DND-41 (cell line): Measurements from ENCODE around the gene BRPF3.

Experiments used
- ATAC-seq: fragments of 200-7000 bp; cut with Tn5 transposase; 3 replicates; pipeline ENCODE4 v1.9.1; 2021; ENCODE audit warnings: low read depth; ENCODE audit not compliant: insufficient read depth
- DNase-seq: peaks from one replicate; pipeline ENCODE4 v3.0.0-alpha.2; 2020
- H2AFZ ChIP-seq: 2 replicates; pipeline ENCODE4 v1.6.0; 2012; ENCODE audit warnings: low read depth, low read length
- H3K27ac ChIP-seq: 2 replicates; pipeline ENCODE4 v1.5.1; 2012; ENCODE audit warnings: low read length, inconsistent platforms
- H3K27me3 ChIP-seq: fragments of 200-600 bp; sonication (generic); 2 replicates; pipeline ENCODE4 v1.6.0; 2012; ENCODE audit warnings: low read length, mild to moderate bottlenecking, inconsistent platforms; ENCODE audit not compliant: insufficient read depth, poor library complexity
- H3K36me3 ChIP-seq: 2 replicates; pipeline ENCODE4 v1.5.1; 2012; ENCODE audit warnings: low read length, inconsistent platforms; ENCODE audit not compliant: insufficient read depth
- H3K4me1 ChIP-seq: 2 replicates; pipeline ENCODE4 v1.5.1; 2012; ENCODE audit warnings: mild to moderate bottlenecking, low read length; ENCODE audit not compliant: insufficient read depth
- H3K4me2 ChIP-seq: 2 replicates; pipeline ENCODE4 v1.6.0; 2012; ENCODE audit warnings: mild to moderate bottlenecking, moderate library complexity, low read length, inconsistent platforms; ENCODE audit not compliant: insufficient read depth
- H3K4me3 ChIP-seq, 2 experiments: fragments of 200-600 bp in 1 of 2; shearing (Covaris generic) in 1 of 2; 2 replicates each; pipeline ENCODE4 v1.5.1; 2012 to 2016; ENCODE audit warnings: inconsistent platforms in 2 of 2, low read length in 2 of 2, mild to moderate bottlenecking in 2 of 2, low read depth in 1 of 2, moderate library complexity in 1 of 2
- H3K79me2 ChIP-seq: 2 replicates; pipeline ENCODE4 v1.6.0; 2012; ENCODE audit warnings: low read length, inconsistent platforms; ENCODE audit not compliant: insufficient read depth
- H3K9ac ChIP-seq: 2 replicates; pipeline ENCODE4 v1.6.0; 2012; ENCODE audit warnings: low read depth, mild to moderate bottlenecking, inconsistent platforms, low read length, moderate library complexity
- H3K9me3 ChIP-seq: 2 replicates; pipeline ENCODE4 v1.5.1; 2012; ENCODE audit warnings: low read length, moderate library complexity, mild to moderate bottlenecking, inconsistent platforms; ENCODE audit not compliant: insufficient read depth, severe bottlenecking
- H4K20me1 ChIP-seq: 2 replicates; pipeline ENCODE4 v1.6.0; 2012; ENCODE audit warnings: low read length; ENCODE audit not compliant: insufficient read depth
- EZH2 ChIP-seq: IDR thresholded peaks from 3 replicates; pipeline ENCODE4 v1.6.1; 2012; ENCODE audit warnings: borderline replicate concordance, low read depth, mild to moderate bottlenecking, moderate library complexity, low read length, inconsistent platforms; ENCODE audit not compliant: severe bottlenecking
- TF ChIP-seq, protein P1 (sequence below): IDR thresholded peaks from 2 replicates; pipeline ENCODE4 v1.5.1; 2012; ENCODE audit warnings: borderline replicate concordance, low read length, moderate library complexity, mild to moderate bottlenecking; ENCODE audit not compliant: poor library complexity, severe bottlenecking; ENCODE audit errors: extremely low read depth

The BRPF3 gene

DNA sequence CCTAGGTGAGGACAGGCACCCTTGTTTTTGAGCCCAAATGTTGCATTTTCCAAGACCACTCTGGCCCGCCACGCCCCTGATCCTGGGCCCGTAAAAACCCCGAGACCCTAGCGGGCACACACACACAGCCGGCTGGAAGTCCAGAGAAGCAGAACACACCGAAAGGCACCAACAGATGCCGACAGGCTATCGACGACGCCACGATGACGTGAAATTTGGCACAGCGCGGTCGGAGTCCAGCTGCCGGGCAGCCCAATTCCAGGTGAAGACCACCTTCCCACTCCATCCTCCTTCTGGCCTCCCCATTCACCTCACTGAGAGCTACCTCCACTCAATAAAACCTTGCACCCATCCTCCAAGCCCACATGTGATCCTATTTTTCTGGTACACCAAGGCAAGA lies 39.3 kb downstream of the BRPF3 start:
- no peak for ATAC-seq

DNA sequence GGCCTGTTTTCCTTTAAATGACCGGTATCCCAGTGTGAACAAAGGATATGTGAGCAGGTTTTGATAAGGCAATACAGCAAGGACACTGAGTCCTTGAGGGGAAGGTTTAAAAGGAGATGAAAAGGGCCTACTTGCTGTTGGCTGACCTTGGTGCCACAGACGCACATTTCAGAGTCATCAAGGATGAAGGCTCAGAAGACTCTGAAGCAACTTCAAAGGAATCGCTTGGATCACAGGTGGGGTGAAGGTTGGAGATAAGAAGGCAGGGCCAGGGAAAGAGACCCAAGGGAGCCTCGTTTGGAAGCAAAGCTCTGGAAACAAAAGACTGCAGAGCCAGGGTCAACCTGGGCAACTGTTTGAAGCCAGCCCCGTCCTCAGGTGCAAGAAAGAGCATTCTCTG lies 43.2 kb downstream of the BRPF3 start:
- no peaks in the 10 kb centered on the region for H3K79me2 ChIP-seq
- no peaks in the 10 kb centered on the region for H3K27me3 ChIP-seq
- H2AFZ ChIP-seq = no peak overlapping the region
- ATAC-seq (no peak), DNase-seq (no peak)
- H3K27ac ChIP-seq = no peak overlapping the region
- no peak overlapping the region for H3K9ac ChIP-seq
- H3K4me3 ChIP-seq = no peak overlapping the region
- no peaks in the 10 kb centered on the region for H3K36me3 ChIP-seq
- H3K4me1 ChIP-seq = no peaks in the 10 kb centered on the region
- H3K9me3 ChIP-seq = no peaks in the 10 kb centered on the region
- TF ChIP-seq, protein P1, sequence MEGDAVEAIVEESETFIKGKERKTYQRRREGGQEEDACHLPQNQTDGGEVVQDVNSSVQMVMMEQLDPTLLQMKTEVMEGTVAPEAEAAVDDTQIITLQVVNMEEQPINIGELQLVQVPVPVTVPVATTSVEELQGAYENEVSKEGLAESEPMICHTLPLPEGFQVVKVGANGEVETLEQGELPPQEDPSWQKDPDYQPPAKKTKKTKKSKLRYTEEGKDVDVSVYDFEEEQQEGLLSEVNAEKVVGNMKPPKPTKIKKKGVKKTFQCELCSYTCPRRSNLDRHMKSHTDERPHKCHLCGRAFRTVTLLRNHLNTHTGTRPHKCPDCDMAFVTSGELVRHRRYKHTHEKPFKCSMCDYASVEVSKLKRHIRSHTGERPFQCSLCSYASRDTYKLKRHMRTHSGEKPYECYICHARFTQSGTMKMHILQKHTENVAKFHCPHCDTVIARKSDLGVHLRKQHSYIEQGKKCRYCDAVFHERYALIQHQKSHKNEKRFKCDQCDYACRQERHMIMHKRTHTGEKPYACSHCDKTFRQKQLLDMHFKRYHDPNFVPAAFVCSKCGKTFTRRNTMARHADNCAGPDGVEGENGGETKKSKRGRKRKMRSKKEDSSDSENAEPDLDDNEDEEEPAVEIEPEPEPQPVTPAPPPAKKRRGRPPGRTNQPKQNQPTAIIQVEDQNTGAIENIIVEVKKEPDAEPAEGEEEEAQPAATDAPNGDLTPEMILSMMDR = no peak
- TF ChIP-seq EZH2 = no peak
- H4K20me1 ChIP-seq = no peaks in the 10 kb centered on the region
- H3K4me2 ChIP-seq = no peak overlapping the region

More for the DNA sequence above, 39.3 kb downstream of the BRPF3 start:
- H4K20me1 ChIP-seq = peaks cover 4% of the 10 kb centered on the region; the same call in 1 of the 2 replicates
- no peak for TF ChIP-seq EZH2
- TF ChIP-seq, protein P1 = no peak
- H3K4me2 ChIP-seq = no peak overlapping the region
- no peaks in the 10 kb centered on the region for H3K9me3 ChIP-seq
- H2AFZ ChIP-seq = no peak overlapping the region
- DNase-seq = no peak
- H3K4me3 ChIP-seq = no peak overlapping the region
- no peaks in the 10 kb centered on the region for H3K4me1 ChIP-seq
- no peak overlapping the region for H3K9ac ChIP-seq
- H3K27ac ChIP-seq = no peak overlapping the region
- no peaks in the 10 kb centered on the region for H3K27me3 ChIP-seq
- no peaks in the 10 kb centered on the region for H3K79me2 ChIP-seq
- H3K36me3 ChIP-seq = peaks cover 27% of the 10 kb centered on the region

DNA sequence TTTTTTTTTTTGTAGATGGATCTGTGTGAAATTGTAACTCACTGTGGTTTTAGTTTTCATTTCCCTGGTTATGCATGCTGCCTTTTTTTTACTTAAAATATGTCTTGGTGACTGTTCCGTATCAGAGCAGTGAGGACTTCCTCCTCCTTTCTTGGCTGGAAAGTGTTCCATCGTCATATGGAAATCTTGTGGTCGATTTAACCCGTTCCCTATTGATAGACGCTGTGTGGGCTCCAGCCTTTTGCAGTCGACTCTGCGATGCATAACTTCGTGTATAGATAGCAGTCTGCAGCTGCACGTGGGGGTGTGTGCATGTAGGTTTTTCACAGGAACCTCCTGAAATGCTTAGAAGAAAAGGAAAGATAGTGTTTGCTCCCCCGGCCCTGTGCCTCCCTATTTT lies 45.2 kb downstream of the BRPF3 start:
- H3K27ac ChIP-seq = no peak overlapping the region
- H3K79me2 ChIP-seq = no peaks in the 10 kb centered on the region
- ATAC-seq (no peak), DNase-seq (no peak)
- no peaks in the 10 kb centered on the region for H3K4me1 ChIP-seq
- H3K4me2 ChIP-seq = no peak overlapping the region
- H4K20me1 ChIP-seq = no peaks in the 10 kb centered on the region
- no peaks in the 10 kb centered on the region for H3K9me3 ChIP-seq
- no peak for TF ChIP-seq EZH2
- TF ChIP-seq, protein P1 = no peak
- no peaks in the 10 kb centered on the region for H3K36me3 ChIP-seq
- H3K27me3 ChIP-seq = no peaks in the 10 kb centered on the region
- H3K4me3 ChIP-seq = no peak overlapping the region
- H2AFZ ChIP-seq = no peak overlapping the region
- no peak overlapping the region for H3K9ac ChIP-seq

DNA sequence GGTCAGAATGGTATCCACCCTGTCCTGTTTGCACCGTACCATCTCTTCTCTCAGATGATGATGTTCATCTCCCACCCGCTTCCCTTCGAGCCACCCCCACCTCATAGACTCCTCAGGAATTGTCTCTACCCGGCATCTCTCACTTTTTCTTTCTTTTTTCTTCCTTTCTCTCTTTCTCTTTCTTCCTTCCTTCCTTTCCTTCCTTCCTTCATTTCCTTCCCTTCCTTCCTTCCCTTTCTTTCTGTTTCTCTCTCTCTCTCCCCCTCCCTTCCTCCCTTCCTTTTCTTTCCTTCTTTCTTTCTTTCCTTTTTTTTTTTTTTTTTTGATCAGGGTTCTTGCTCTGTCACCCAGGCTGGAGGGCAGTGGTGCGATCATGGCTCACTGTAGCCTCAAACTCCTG lies 45.6 kb downstream of the BRPF3 start:
- no peak for DNase-seq
- Histone ChIP-seq H3K4me3 (no peak overlapping the region), H3K9me3 (no peaks in the 10 kb centered on the region), H3K9ac (no peak overlapping the region), H3K4me2 (no peak overlapping the region), H3K36me3 (no peaks in the 10 kb centered on the region), H3K27me3 (no peaks in the 10 kb centered on the region), H3K79me2 (no peaks in the 10 kb centered on the region), H2AFZ (no peak overlapping the region), H3K27ac (no peak overlapping the region), H4K20me1 (no peaks in the 10 kb centered on the region), H3K4me1 (no peaks in the 10 kb centered on the region)
- no peak for ATAC-seq
- TF ChIP-seq, protein P1 = no peak
- TF ChIP-seq EZH2 = no peak
